HL-60/S4 (cell line): Measurements from ENCODE around the gene ST3GAL3.

Experiments
- in situ Hi-C: fragments of 300-500 bp; cut with MboI; formaldehyde crosslinking; loops from 2 replicates; pipeline ENCODE4 v1.14.3; 2022; ENCODE audit warnings: low sequenced_read_pairs

Gene ST3GAL3

GRCh38 chr1:43707190-43708001 is at the start of gene ST3GAL3:
TSS of gene ST3GAL3 (plus strand) at chr1:43707536. CDS start at chr1:43736263, 28,727 bp downstream.
- in situ Hi-C loops, result no loop called here

- in situ Hi-C loops, result no loop called here
These were observed 47.8 kb upstream of the ST3GAL3 start for GRCh38 chr1:43659212-43660166.

- in situ Hi-C loops, result no loop called here
These were observed 47.0 kb upstream of the ST3GAL3 start for GRCh38 chr1:43660355-43660754.

- in situ Hi-C loops, result no loop called here
These were observed 43.0 kb upstream of the ST3GAL3 start for GRCh38 chr1:43664369-43664768.

- in situ Hi-C loops, result no loop called here
These were observed 40.7 kb upstream of the ST3GAL3 start for GRCh38 chr1:43666608-43667007.

- in situ Hi-C loops, result no loop called here
These were observed 38.4 kb upstream of the ST3GAL3 start for GRCh38 chr1:43668956-43669355.

GRCh38 chr1:43669878-43670277 is 37.5 kb upstream of the ST3GAL3 start:
- in situ Hi-C loops, result no loop called here

- in situ Hi-C loops, result no loop called here
These were observed 36.1 kb upstream of the ST3GAL3 start for GRCh38 chr1:43671193-43671592.

GRCh38 chr1:43671626-43672330 is 35.6 kb upstream of the ST3GAL3 start:
- in situ Hi-C loops, result no loop called here

- in situ Hi-C loops, result no loop called here
These were observed 34.1 kb upstream of the ST3GAL3 start for GRCh38 chr1:43673261-43673660.

GRCh38 chr1:43678940-43679339 is 28.4 kb upstream of the ST3GAL3 start:
- in situ Hi-C loops, result no loop called here

- in situ Hi-C loops, result no loop called here
These were observed 23.8 kb upstream of the ST3GAL3 start for GRCh38 chr1:43683560-43683959.

GRCh38 chr1:43686801-43687200 is 20.5 kb upstream of the ST3GAL3 start:
- in situ Hi-C loops, result no loop called here

- in situ Hi-C loops, result no loop called here
These were observed 19.8 kb upstream of the ST3GAL3 start for GRCh38 chr1:43687301-43688108.

- in situ Hi-C loops, result no loop called here
These were observed 19.3 kb upstream of the ST3GAL3 start for GRCh38 chr1:43688109-43688387.

GRCh38 chr1:43688594-43689000 is 18.7 kb upstream of the ST3GAL3 start:
- in situ Hi-C loops, result no loop called here

- in situ Hi-C loops, result no loop called here
These were observed 18.0 kb upstream of the ST3GAL3 start for GRCh38 chr1:43689289-43689688.

- in situ Hi-C loops, result no loop called here
These were observed 15.2 kb upstream of the ST3GAL3 start for GRCh38 chr1:43691871-43692815.

GRCh38 chr1:43693371-43693770 is 14.0 kb upstream of the ST3GAL3 start:
- in situ Hi-C loops, result no loop called here
